GM21367 (cell line): ENCODE data around the gene IL18RAP.

Experiments
- ATAC-seq: cut with Tn5 transposase; IDR thresholded peaks from one replicate; pipeline ENCODE4 v1.9.1; 2021; ENCODE audit not compliant: unreplicated experiment

IL18RAP gene

GRCh38 chr2:102423368-102423767, 408 bp downstream of the IL18RAP start:
- ATAC-seq = no peak

GRCh38 chr2:102424754-102425153, 1.8 kb downstream of the IL18RAP start:
- ATAC-seq = peak; percentile 85

- ATAC-seq = no peak
Observed at GRCh38 chr2:102425441-102426132, 2.6 kb downstream of the IL18RAP start.

- ATAC-seq = no peak
Observed at GRCh38 chr2:102427249-102427648, 4.3 kb downstream of the IL18RAP start.

- no peak for ATAC-seq
Observed at GRCh38 chr2:102428573-102428972, 5.6 kb downstream of the IL18RAP start.

DNA sequence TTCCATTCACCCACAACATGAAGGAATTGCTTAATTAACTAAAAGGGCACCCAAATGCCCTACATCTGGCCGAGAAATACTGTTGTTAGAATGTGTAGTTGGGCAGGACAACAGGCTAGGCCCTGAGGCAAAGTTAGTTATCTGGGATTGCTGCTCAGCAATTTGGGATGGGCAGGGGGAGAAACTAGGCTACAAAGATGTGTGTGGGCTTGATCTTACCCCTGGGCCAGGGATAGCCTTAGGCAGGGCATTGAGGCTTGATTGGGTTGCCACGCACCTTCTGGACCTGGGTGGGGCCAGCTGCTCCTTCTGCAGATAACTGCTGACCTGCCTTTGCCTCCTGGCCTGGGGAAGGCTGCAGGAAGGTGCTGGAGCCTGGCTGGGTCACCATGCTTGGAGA, 9.4 kb downstream of the IL18RAP start:
- no peak for ATAC-seq

DNA sequence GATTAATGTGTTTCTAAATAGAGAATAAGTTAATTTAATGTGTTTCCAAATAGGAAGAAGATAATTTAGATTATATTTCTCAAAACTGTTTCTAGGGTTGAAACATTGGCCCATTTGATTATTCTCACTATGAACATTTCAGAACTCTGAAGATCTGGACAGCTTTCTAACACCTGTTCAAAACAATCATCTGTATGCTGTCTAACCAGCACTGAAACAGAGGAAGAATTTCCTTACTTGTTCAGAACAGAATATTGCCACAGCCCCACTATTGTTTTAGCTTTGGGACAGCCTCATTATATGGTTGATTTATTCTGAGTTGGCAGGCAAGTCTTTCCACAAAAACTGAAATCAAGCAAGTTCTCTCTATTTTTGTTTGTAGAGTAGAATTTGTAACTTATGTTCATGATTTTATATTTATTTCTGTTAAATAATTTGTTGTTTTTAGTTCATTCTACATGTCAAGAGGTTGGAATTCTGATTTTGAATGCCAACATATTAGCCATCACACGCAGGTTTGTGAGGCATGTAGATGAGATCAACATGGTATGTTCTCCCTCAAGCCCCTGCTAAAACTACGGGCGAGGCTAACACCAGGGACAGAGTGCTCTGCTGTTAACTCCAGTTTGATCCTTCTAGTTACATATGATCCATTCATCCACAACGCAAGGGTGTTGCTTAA, 11.2 kb downstream of the IL18RAP start:
- ATAC-seq = no peak

DNA sequence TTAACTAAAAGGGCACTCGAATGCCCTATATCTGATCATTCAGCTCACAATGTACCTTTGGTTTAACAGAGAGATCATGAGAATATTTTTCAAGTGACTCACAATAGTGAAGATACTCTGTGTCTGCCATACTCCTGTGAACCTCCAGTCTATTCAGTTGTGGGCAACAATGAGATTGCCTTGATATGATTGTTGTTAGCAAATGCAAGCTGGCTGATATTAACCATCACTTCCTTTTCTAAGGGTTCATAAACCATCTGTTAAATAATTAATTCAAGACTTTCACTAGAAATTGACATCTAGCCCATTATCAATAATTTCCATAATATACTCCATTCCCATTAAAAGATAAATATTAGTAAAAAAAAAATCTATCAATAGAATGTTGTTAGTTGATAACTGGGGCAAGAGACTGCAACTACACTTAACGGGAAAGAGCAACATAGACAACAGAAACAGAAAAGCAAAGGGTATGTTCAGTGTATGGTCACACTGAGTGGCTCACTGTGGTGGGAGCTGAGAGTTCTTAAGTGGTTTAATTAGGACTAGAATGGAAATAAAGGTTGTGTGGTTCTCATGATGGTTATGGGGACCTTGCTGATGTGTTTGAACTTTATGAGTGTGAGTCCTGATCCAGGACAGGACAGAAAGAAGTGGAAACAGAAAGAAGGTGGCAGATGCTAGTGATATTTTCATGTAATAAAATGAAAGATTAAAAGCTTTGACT, 11.9 kb downstream of the IL18RAP start:
- no peak for ATAC-seq

- ATAC-seq = no peak
Observed at GRCh38 chr2:102435741-102436140, 12.8 kb downstream of the IL18RAP start.

DNA sequence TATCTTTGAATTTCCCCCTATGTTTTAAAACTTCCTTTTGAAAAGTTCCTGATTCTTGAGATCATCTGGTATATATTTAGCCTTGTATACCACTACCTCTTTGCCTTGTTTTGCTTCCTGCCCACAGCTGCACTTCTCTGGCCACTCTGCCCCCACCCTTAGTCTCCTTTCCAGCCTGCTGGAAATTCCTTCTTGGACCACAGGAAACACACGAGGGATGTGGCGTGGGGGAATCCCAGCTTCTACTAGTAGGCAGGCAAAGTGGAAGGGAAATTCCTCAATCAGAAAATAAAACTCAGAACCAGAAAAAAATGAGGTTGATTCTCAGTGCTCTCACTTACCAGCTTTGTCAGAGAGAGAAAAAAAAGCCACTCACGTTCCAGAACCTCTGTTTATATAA, 13.4 kb downstream of the IL18RAP start:
- ATAC-seq = no peak

DNA sequence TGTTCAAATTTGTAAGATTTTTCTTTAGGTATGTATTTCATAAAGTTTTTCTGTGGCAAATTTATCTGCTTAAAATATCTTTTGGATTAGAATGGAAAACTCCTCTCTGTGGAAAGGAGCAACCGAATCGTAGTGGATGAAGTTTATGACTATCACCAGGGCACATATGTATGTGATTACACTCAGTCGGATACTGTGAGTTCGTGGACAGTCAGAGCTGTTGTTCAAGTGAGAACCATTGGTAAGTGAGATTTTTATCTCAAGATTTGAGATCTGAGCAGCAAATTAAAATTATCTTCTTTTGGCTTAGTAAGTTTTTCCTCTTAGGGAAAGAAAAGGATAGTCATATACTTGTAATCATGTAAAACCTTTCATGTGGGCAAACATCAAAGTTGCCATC, 14.2 kb downstream of the IL18RAP start:
- no peak for ATAC-seq

DNA sequence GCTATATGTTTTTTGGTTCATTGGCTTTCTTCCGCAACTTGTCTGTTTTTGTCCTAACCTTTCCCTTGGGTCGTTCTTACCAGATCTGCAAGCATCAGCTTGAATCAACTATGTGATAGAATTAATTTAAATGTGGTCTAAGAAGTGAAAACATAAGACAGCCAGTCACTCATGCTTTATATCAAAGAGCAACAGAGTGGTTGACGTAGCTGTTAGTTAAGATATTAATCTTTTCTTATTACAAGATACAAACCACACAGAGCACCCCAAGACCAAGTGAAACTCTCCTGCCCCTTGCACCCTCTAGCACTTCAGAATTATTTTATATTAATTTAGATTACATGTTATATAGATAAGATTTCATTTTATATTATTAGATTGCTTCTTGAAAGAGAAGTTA, 15.2 kb downstream of the IL18RAP start:
- no peak for ATAC-seq

DNA sequence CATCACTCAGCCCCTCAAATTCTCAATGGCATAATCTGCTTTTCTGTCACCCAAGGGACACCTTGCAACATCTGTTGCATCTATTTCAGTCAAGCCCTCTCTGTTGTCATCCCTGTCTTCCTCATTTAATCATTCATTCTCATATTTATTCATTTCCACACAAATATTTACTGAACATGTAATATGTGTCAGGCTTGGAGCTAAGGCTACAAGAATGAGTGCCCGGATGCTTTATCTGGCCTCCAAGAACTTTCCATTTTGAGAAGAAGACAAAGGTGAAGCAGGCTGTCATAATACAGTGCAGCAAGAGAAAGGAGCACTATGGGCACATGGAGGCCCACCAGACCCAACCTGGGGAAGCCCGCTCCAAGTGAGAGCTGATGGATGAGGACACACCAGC, 15.6 kb downstream of the IL18RAP start:
- ATAC-seq = no peak

DNA sequence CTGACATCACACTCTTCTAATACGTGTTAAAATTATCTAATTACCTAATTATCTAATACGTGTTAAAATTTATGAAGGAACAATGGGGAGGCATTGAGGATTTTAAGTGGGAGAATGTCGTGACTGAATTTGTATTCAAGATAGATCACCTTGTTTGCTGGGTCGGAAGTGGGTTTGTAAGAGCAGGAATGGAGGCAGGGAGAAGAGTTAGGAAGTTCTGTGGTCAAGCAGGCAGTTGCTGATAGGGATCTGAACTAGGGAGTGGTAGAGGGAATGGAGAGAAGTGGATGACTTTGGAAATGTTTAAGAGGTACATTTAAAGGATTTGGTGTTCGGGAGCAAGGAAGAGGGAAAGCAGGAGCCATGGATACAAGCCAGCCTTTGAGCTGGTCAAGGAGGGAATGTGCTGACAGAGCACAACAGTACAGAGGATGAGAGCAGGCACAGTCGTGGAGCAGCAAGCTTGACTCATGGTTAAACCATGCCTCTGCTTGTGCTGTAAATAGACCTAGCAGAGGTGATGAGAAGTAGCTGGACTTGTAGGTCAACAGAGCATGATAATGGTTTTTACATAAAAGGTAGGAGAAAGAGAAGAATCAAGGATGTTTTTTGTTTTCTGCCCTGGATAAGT, 16.2 kb downstream of the IL18RAP start:
- no peak for ATAC-seq

DNA sequence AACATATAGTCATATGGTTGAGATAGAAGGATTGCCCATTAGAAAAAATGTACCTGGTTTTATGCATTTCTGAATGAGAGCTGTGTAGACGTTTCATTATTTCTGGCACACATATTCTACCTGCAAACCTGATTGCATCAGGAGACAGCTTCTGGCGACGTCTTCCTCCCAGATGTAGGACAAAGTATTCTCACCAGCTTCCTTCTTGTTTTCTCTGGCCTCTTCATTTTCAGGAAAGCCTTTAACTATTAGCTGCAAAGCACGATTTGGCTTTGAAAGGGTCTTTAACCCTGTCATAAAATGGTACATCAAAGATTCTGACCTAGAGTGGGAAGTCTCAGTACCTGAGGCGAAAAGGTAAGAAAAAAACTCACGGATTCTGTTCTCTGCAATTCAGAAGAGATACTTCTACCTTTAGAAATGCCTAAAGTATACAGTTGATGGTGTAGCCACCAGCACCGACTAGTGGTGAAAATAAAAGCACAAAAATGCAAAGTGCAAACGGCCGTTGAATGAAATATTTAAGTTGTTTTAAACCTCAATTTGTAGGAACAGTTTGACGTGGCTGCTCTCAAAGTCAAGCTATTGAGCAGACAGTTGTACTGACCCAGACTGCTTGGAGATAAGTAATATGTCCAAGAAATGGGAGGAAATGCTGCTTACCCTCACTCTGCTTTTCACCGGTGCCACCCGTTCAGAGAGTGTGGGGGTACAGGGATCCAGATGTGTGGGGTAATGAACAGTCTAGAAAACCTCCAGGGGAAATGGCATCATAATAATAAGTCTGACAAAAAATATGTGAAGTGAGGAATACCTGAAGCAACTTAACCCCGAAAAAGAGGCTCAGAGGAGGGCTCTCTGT, 20.2 kb downstream of the IL18RAP start:
- ATAC-seq = peak; percentile 75

GRCh38 chr2:102444233-102444632, 21.3 kb downstream of the IL18RAP start:
- no peak for ATAC-seq

DNA sequence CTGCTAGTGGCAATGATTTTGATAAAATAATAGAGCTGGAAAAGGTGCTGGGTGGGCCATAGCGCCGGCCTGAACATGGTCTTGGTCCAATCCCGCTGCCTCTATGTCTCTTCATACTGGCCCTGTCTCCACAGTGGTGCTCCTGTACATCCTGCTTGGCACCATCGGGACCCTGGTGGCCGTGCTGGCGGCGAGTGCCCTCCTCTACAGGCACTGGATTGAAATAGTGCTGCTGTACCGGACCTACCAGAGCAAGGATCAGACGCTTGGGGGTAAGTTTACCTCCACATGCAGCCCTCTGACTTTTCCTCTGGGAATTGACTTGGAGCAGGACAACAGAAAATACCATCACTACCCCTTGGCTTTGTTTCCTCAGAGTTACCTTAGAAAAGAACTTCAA, 24.0 kb downstream of the IL18RAP start:
- ATAC-seq = no peak

DNA sequence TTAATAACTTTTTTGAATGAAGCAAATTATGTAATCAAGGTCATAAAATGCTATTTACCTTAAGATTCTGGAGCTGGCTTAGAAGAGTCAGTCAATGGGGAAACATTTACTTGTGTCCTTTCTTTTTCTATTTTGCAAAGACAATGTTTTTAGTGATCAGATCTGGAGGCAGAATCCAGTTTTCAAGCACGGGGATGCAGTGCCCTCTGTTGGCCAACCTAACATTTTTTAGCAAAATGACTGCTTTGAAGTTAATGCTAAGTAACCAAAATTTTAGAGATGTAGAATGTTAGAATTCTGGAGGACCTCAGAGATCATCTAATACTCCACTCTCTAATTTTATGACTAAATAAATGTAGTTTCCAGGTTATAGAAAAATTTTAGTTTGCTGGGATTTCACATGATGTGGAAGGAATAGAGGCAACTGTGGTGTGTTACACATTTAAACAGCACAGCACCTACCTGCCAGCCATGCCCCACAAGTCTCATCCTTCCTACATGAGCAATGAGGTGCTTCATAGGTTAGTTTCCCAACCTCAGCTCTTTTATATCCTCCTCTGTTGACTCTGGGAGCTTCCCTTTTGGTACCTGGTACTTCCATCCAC, 26.5 kb downstream of the IL18RAP start:
- no peak for ATAC-seq

DNA sequence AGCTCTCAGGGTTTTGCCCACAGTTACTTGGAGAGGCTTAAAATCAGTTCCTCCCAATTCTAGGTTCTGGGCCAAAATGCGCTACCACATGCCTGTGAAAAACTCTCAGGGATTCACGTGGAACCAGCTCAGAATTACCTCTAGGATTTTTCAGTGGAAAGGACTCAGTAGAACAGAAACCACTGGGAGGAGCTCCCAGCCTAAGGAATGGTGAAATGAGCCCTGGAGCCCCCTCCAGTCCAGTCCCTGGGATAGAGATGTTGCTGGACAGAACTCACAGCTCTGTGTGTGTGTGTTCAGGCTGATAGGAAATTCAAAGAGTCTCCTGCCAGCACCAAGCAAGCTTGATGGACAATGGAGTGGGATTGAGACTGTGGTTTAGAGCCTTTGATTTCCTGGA, 29.0 kb downstream of the IL18RAP start:
- no peak for ATAC-seq

DNA sequence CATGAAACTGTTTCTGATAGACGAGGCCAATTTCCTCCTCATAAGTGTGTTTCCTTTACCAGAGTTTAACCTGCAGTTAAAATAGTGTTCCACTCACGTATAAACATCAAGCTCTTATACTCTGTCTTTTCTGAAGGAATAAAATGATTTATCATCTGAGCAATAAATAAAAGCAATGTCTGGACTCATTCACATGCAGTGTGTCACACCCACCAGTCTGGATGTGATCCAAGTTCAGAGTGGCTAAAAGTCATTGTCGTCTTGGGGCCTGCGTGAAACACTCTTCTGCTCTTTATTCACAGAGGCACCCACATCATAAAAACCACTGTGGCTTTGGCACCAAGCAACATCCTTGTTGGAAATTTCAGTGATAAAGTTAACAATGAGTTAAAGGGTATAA, 30.5 kb downstream of the IL18RAP start:
- ATAC-seq = no peak
